Activated B cell treated with CpG ODN at 0.5 μM for 24 hours (primary cell): ENCODE results near the gene FRMPD2. TPM values are rescaled to one million over a fixed set of nuclear protein-coding genes. Genes with fewer than 3 reads are reported as not detected.

Experiments used
- ATAC-seq: fragments of 200-7000 bp; cut with Tn5 transposase; one replicate; pipeline ENCODE4 v1.10.0; 2021; ENCODE audit warnings: low read depth, mild to moderate bottlenecking, moderate library complexity
- CTCF ChIA-PET: fragments of 350-600 bp; sonication (Branson Sonifier 250); formaldehyde crosslinking; loops from one replicate; lab custom pipeline; 2021; ENCODE audit warnings: antibody characterized with exemption; lab: Charles Lee
- POLR2A ChIA-PET: fragments of 350-600 bp; sonication (Branson Sonifier 250); formaldehyde crosslinking; loops from one replicate; lab custom pipeline; 2021; ENCODE audit warnings: antibody characterized with exemption; lab: Charles Lee
- DNase-seq: peaks from one replicate; pipeline ENCODE4 v3.0.0; 2022
- H3K27ac Mint-ChIP-seq: one replicate; pipeline ENCODE4 v1.8.0; 2020; ENCODE audit warnings: mixed read lengths
- H3K27me3 Mint-ChIP-seq: one replicate; pipeline ENCODE4 v1.8.0; 2021; ENCODE audit warnings: mixed read lengths
- H3K36me3 Mint-ChIP-seq: one replicate; pipeline ENCODE4 v1.8.0; 2021; ENCODE audit warnings: low read depth, mixed read lengths
- H3K4me1 Mint-ChIP-seq: one replicate; pipeline ENCODE4 v1.8.0; 2021; ENCODE audit warnings: mixed read lengths
- H3K4me3 Mint-ChIP-seq: one replicate; pipeline ENCODE4 v1.8.0; 2020; ENCODE audit warnings: mild to moderate bottlenecking, mixed read lengths
- H3K9me3 Mint-ChIP-seq: one replicate; pipeline ENCODE4 v1.8.0; 2020; ENCODE audit warnings: mixed read lengths
- intact Hi-C: fragments of 100-400 bp; cut with micrococcal nuclease; formaldehyde crosslinking; loops from one replicate; pipeline ENCODE4 v1.15.1; 2024
- total RNA-seq: library from RNA; stranded (reverse); gene quantifications from 2 replicates; pipeline ENCODE4 v1.2.3, GENCODE V29; 2022
- TF ChIP-seq, protein P1 (sequence below): fragments of 200-600 bp; IDR thresholded peaks from one replicate; pipeline ENCODE4 v1.8.0; 2022; ENCODE audit warnings: antibody characterized with exemption, mild to moderate bottlenecking

Gene FRMPD2
- total RNA-seq, 1 donor from 2014 or later, result not detected

DNA sequence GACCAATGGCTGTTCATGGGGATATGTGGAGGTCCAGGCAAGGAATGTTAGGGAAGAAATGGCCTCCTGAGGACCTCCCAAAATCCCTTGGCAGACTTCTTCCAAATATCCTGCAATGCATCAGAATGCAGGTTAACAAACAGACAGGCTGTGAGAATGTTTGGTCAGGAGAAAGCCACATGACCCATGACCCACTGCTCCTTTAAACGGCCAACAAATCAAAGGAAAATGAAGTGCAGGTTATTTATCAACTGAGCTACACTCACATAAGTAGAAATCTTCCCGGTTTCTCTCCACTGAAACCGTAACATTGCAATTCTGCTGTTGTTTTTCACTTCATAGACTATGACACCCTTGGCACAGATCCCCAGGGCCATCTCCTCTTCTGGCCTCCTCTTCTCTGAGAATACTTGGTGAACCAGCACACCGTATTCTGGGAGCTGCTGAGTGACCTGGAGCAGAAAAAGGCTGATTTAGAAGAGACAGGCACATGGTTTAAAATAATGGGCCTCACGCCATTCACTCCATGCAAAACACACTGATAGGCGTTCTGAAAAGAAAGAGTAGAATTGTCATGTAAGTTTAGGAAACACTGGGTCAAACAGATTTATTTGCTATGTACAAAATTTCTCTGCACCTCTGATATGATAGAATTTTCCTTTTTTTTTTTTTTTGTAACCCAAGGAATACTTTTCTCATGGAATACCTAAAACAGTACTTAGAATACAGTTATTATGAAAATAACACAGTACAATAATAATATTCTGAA lies 67.8 kb downstream of the FRMPD2 start:
- H3K4me3 Mint-ChIP-seq, result no peak overlapping the region
- intact Hi-C loops, result no loop called here
- no peak overlapping the region for H3K27ac Mint-ChIP-seq
- H3K4me1 Mint-ChIP-seq, result no peaks in the 10 kb centered on the region
- no peaks in the 10 kb centered on the region for H3K36me3 Mint-ChIP-seq
- TF ChIP-seq, protein P1, sequence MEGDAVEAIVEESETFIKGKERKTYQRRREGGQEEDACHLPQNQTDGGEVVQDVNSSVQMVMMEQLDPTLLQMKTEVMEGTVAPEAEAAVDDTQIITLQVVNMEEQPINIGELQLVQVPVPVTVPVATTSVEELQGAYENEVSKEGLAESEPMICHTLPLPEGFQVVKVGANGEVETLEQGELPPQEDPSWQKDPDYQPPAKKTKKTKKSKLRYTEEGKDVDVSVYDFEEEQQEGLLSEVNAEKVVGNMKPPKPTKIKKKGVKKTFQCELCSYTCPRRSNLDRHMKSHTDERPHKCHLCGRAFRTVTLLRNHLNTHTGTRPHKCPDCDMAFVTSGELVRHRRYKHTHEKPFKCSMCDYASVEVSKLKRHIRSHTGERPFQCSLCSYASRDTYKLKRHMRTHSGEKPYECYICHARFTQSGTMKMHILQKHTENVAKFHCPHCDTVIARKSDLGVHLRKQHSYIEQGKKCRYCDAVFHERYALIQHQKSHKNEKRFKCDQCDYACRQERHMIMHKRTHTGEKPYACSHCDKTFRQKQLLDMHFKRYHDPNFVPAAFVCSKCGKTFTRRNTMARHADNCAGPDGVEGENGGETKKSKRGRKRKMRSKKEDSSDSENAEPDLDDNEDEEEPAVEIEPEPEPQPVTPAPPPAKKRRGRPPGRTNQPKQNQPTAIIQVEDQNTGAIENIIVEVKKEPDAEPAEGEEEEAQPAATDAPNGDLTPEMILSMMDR, result no peak
- ATAC-seq (no peak), DNase-seq (no peak)
- ChIA-PET POLR2A (no interaction called here), CTCF (no interaction called here)
- H3K27me3 Mint-ChIP-seq, result peaks cover 19% of the 10 kb centered on the region
- no peaks in the 10 kb centered on the region for H3K9me3 Mint-ChIP-seq

DNA sequence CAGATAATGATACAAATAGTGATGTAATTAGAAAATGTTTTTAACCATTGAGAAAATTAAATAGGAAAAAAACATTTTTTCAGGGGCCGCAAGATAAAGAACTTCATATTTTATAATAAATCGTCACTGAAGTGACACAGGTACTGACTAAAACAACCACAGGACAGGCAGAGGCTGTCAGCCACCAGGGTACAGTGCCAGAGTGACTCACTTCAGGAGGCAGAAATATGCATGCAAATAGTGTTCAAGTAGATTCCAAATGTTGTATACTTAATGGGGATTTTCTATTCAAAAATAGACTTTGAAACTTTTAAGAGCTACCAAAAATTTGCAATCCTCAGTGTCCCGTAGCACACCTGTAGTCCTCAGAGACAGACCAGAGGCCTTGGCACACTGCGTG lies 68.6 kb downstream of the FRMPD2 start:
- DNase-seq (no peak), ATAC-seq (no peak)
- H3K36me3 Mint-ChIP-seq, result no peaks in the 10 kb centered on the region
- no peak overlapping the region for H3K4me3 Mint-ChIP-seq
- ChIA-PET POLR2A (no interaction called here), CTCF (no interaction called here)
- TF ChIP-seq, protein P1, result no peak
- H3K9me3 Mint-ChIP-seq, result no peaks in the 10 kb centered on the region
- no peak overlapping the region for H3K27ac Mint-ChIP-seq
- no peaks in the 10 kb centered on the region for H3K4me1 Mint-ChIP-seq
- peaks cover 18% of the 10 kb centered on the region for H3K27me3 Mint-ChIP-seq
- intact Hi-C loops, result no loop called here

GRCh38 chr10:48199580-48200377 lies 74.7 kb downstream of the FRMPD2 start:
- intact Hi-C loops, result no loop called here
- Mint-ChIP-seq H3K36me3 (no peaks in the 10 kb centered on the region), H3K4me3 (no peak overlapping the region), H3K27me3 (peaks cover 7% of the 10 kb centered on the region), H3K9me3 (peaks cover 4% of the 10 kb centered on the region), H3K27ac (no peak overlapping the region), H3K4me1 (peaks cover 5% of the 10 kb centered on the region)
- DNase-seq, result no peak
- TF ChIP-seq, protein P1, result no peak
- POLR2A ChIA-PET, result no interaction called here
- ATAC-seq, result no peak
- CTCF ChIA-PET, result no interaction called here

GRCh38 chr10:48197236-48197899 lies 77.1 kb downstream of the FRMPD2 start:
- ATAC-seq (no peak), DNase-seq (no peak)
- H3K27me3 Mint-ChIP-seq, result no peaks in the 10 kb centered on the region
- no peaks in the 10 kb centered on the region for H3K36me3 Mint-ChIP-seq
- peaks cover 5% of the 10 kb centered on the region for H3K4me1 Mint-ChIP-seq
- ChIA-PET CTCF (no interaction called here), POLR2A (no interaction called here)
- TF ChIP-seq, protein P1, result no peak
- H3K9me3 Mint-ChIP-seq, result peaks cover 4% of the 10 kb centered on the region
- H3K27ac Mint-ChIP-seq, result no peak overlapping the region
- no peak overlapping the region for H3K4me3 Mint-ChIP-seq
- intact Hi-C loops, result no loop called here

- Mint-ChIP-seq H3K4me3 (no peak overlapping the region), H3K27ac (no peak overlapping the region), H3K9me3 (peaks cover 4% of the 10 kb centered on the region), H3K4me1 (peaks cover 5% of the 10 kb centered on the region), H3K36me3 (no peaks in the 10 kb centered on the region), H3K27me3 (no peaks in the 10 kb centered on the region)
- ChIA-PET POLR2A (no interaction called here), CTCF (no interaction called here)
- intact Hi-C loops, result no loop called here
- no peak for DNase-seq
- no peak for ATAC-seq
- TF ChIP-seq, protein P1, result no peak
Measured at GRCh38 chr10:48195803-48196202, 78.7 kb downstream of the FRMPD2 start.
